ACC112 (cell line): Measurements from ENCODE around the gene ZNF506.
"Not testable (repeated sequence)": the region's sequence is repeated elsewhere in the genome, so short reads cannot be mapped to it uniquely, and the experiment has no call there.

ENCODE experiments used
- H2AFZ ChIP-seq: fragments of 200-600 bp; sonication (generic); one replicate; pipeline ENCODE4 v1.6.0; 2017; ENCODE audit warnings: antibody characterized with exemption, low read length; ENCODE audit not compliant: unreplicated experiment
- H3K27ac ChIP-seq: fragments of 200-600 bp; sonication (generic); 2 replicates; pipeline ENCODE4 v1.5.1; 2014; ENCODE audit warnings: low read depth, mild to moderate bottlenecking, antibody characterized with exemption, low read length, moderate library complexity
- H3K27me3 ChIP-seq: fragments of 200-600 bp; sonication (generic); 2 replicates; pipeline ENCODE4 v1.6.1; 2014; ENCODE audit warnings: mild to moderate bottlenecking, antibody characterized with exemption, low read length, moderate library complexity, mixed read lengths; ENCODE audit not compliant: insufficient read depth
- H3K36me3 ChIP-seq: fragments of 200-600 bp; sonication (generic); 2 replicates; pipeline ENCODE4 v1.6.1; 2016; ENCODE audit warnings: mild to moderate bottlenecking, antibody characterized with exemption, low read length, moderate library complexity, mixed read lengths; ENCODE audit not compliant: insufficient read depth
- H3K4me1 ChIP-seq: fragments of 200-600 bp; sonication (generic); one replicate; pipeline ENCODE4 v1.6.1; 2016; ENCODE audit warnings: low read length, mixed read lengths; ENCODE audit not compliant: insufficient read depth, unreplicated experiment, control insufficient read depth
- H3K4me3 ChIP-seq: fragments of 200-600 bp; sonication (generic); 2 replicates; pipeline ENCODE4 v1.5.1; 2014; ENCODE audit warnings: mild to moderate bottlenecking, low read depth, low read length
- H3K79me2 ChIP-seq: fragments of 200-600 bp; sonication (generic); one replicate; pipeline ENCODE4 v1.6.0; 2016; ENCODE audit warnings: low read length; ENCODE audit not compliant: control insufficient read depth, unreplicated experiment, insufficient read depth

ZNF506 gene

GRCh38 chr19:19821366-19821951 is at the start of gene ZNF506:
TSS of gene ZNF506 (minus strand) at chr19:19821750. CDS start at chr19:19821603, 147 bp downstream.
- Histone ChIP-seq H3K27me3 (no peaks in the 10 kb centered on the region), H2AFZ (peak within 1 kb of the TSS; percentile 59), H3K79me2 (peaks cover 27% of the 10 kb centered on the region), H3K4me3 (peak within 1 kb of the TSS; percentile 82), H3K4me1 (no peaks in the 10 kb centered on the region), H3K27ac (peak within 1 kb of the TSS; percentile 77), H3K36me3 (peaks cover 14% of the 10 kb centered on the region)

DNA sequence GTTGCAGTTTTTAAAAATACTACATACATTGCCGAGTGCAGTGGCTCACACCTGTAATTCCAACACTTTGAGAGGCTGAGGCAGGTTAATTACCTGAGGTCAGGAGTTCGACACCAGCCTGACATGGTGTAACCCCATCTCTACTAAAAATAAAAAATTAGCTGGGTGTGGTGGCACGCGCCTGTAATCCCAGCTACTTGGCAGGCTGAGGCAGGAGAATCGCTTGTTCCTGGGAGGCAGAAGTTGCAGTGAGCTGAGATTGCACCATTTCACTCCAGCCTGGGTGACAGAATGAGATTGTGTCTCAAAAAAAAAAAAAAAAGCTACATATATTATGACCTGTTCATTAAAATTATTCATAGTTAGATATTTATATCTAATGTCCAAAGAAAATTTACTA is 48.5 kb upstream of the ZNF506 start:
- H2AFZ ChIP-seq, H3K4me1 ChIP-seq, H3K4me3 ChIP-seq, H3K27ac ChIP-seq, H3K27me3 ChIP-seq: not testable (repeated sequence)
- Histone ChIP-seq H3K79me2 (peaks cover 48% of the 10 kb centered on the region), H3K36me3 (peaks cover 11% of the 10 kb centered on the region)

DNA sequence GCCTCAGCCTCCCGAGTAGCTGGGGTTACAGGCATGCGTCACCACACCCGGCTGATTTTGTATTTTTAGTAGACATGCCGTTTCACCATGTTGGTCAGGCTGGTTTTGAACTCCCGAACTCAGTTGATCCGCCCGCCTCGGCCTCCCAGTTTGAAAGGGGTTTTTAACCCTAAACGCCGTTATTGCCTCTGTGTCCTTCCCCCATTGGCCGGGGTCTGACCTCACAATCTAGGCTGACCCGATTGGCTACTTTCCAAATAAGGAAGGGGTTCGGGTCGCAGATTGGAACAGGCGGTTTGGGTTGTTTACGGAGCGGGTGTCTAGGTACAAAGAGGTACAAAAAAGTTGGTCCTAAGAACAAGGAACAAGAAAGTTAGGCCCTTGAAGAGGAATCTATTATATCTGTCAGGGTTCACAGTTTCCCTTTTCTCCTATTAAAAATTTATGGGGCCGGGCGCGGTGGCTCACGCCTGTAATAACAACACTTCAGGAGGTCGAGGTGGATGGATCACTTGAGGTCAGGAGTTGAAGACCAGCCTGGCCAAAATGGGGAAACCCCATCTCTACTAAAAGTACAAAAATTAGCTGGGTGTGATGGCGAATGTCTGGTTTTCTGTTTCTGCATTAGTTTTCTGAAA is 45.2 kb upstream of the ZNF506 start:
- H2AFZ ChIP-seq, result peak overlapping the region; percentile 99
- no peaks in the 10 kb centered on the region for H3K27me3 ChIP-seq
- no peaks in the 10 kb centered on the region for H3K36me3 ChIP-seq
- H3K4me3 ChIP-seq, result peak overlapping the region; percentile 98
- H3K4me1 ChIP-seq, result no peaks in the 10 kb centered on the region
- H3K27ac ChIP-seq, result peak overlapping the region; percentile 82; the same call in 1 of the 2 replicates
- peaks cover 34% of the 10 kb centered on the region for H3K79me2 ChIP-seq

DNA sequence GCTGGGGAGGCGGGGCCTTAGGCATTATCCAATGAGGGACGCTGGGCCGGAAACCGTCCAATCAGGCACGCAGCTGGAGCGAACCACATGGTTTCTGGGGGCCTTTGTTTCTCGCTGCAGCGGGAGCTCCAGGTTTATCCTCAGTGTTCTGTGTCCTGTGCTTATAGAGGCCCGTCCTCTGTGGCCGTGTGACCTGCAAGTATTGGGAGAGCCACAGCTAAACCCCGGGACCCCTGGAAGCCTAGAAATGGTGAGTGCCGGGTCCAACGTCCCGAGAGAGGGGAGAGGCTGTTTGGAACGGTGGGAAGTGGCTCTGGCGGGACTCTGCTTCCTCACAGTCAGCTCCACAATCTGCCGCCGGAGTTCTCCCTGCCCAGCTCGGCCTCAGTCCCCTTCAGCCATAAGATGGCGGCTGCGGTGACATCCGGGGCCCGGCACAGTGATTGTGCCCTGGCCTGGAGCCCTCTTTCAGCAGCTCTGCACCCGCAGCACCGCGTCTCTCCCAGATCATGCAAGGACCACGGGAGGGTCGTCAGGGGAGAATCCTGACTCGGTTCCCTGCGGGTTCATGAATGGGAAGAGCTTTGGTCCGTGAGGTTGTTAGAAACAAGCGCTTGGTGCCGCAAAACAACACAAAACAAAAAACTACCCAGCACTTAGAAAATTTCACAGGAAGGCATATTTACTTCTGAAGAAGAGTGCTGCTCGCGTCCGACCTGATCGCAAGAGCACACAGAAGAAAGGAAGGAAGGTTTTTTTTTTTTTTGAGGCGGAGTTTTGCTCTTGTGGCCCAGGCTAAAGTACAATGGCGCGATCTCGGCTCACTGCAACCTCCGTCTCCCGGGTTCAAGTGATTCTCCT is 44.4 kb upstream of the ZNF506 start, which contains the start of gene ZNF253:
ZNF253 (plus strand) TSS at position 133 of the 861 bp plus-strand sequence; CDS start at position 248, 115 bp downstream.
- peak within 1 kb of the TSS; percentile 82 for H3K27ac ChIP-seq
- peak within 1 kb of the TSS; percentile 99 for H2AFZ ChIP-seq
- H3K27me3 ChIP-seq, result no peaks in the 10 kb centered on the region
- H3K4me3 ChIP-seq, result peak within 1 kb of the TSS; percentile 98
- H3K79me2 ChIP-seq, result peaks cover 28% of the 10 kb centered on the region
- H3K4me1 ChIP-seq, result no peaks in the 10 kb centered on the region
- no peaks in the 10 kb centered on the region for H3K36me3 ChIP-seq

DNA sequence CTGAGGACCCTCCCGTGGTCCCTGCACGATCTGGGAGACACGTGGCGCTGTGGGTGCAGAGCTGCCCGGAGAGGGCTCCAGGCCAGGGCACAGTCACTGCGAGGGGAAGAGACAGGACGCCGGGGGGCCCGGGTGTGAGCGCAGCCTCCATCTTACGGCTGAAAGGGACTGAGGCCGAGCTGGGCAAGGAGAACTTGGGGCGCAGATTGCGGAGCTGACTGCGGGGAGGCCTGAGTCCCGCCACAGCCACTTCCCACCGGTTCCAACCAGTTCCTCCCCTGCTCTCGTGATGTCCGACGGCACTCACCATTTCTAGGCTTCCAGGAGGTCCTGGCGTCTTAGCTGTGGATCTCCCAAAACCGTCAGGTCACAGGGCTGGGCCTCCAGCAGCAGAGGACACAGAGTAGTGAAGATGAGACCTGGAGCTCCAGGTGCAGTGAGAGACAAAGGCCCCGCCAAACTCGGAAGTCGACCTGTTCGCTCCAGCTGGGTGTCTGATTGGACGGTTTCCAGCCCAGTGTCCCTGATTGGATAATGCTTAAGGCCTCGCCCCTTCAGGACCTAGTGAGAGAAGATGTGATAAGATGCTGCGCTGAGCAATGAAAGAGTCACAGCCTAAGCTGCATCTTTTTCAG is 39.3 kb upstream of the ZNF506 start:
- Histone ChIP-seq H2AFZ (no peak overlapping the region), H3K27me3 (no peaks in the 10 kb centered on the region), H3K79me2 (no peaks in the 10 kb centered on the region), H3K4me3 (no peak overlapping the region), H3K27ac (no peak overlapping the region), H3K4me1 (no peaks in the 10 kb centered on the region), H3K36me3 (no peaks in the 10 kb centered on the region)

DNA sequence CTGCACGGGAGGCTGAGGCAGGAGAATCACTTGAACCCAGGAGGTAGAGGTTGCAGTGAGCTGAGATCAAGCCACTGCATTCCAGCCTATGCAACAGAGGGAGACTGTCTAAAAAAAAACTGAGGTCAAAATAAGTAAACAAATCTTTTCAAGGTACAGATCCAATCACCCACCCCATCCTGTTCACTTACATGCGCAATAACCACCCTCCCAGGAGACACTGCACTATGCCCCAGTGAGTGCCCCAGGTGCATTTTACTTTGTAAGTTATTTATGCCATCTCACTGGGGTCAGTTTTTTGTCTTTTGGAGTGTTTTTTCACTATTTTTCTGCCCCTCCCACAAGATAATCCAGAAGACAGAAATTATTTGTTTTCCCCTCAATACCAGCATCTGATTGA is 37.2 kb upstream of the ZNF506 start:
- Histone ChIP-seq H3K27me3 (no peaks in the 10 kb centered on the region), H2AFZ (no peak overlapping the region), H3K36me3 (no peaks in the 10 kb centered on the region), H3K27ac (no peak overlapping the region), H3K4me1 (no peaks in the 10 kb centered on the region), H3K79me2 (no peaks in the 10 kb centered on the region), H3K4me3 (no peak overlapping the region)

DNA sequence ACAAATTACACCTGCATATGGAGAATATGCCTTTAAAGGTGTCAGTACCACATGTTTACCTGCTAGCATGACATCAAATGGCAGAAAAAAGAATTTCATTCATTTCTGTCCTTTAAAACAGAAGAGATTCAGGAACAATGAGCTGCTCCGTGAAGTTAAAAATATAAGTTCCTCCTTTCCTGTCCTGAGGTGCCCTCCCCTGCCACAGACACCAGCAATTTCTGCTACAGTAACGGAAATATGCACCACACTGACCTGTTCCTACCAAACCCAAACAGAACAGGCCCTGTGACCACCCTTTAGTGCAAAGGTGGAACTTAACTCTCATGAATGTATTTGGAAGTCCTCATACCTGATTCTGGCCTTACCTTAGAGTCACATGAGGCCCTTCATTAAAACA is 30.2 kb upstream of the ZNF506 start:
- H3K79me2 ChIP-seq, H3K27ac ChIP-seq, H3K4me1 ChIP-seq, H3K36me3 ChIP-seq, H3K27me3 ChIP-seq, H3K4me3 ChIP-seq, H2AFZ ChIP-seq: not testable (repeated sequence)

GRCh38 chr19:19849056-19849455 is 27.5 kb upstream of the ZNF506 start:
- H2AFZ ChIP-seq, result no peak overlapping the region
- no peaks in the 10 kb centered on the region for H3K36me3 ChIP-seq
- H3K27me3 ChIP-seq, result no peaks in the 10 kb centered on the region
- H3K27ac ChIP-seq, result no peak overlapping the region
- no peaks in the 10 kb centered on the region for H3K4me1 ChIP-seq
- no peaks in the 10 kb centered on the region for H3K79me2 ChIP-seq
- no peak overlapping the region for H3K4me3 ChIP-seq

DNA sequence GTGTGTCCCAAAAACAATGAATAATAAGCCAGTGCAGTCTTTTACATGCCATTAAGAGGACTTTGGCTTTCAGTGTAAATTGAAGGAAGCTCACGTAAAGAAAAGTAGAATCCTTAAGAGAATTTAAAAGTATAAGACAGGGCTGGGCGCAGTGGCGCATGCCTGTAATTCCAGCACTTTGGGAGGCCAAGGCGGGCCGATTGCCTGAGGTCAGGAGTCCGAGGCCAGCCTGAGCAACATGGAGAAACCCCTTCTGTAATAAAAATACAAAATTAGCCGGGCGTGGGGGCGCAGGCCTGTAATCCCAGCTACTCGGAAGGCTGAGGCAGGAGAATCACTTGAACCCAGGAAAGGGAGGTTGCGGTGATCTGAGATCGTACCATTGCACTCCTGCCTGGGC is 26.2 kb upstream of the ZNF506 start:
- Histone ChIP-seq H3K27me3 (no peaks in the 10 kb centered on the region), H3K4me3 (no peak overlapping the region), H3K27ac (no peak overlapping the region), H3K79me2 (no peaks in the 10 kb centered on the region), H3K4me1 (no peaks in the 10 kb centered on the region), H2AFZ (no peak overlapping the region), H3K36me3 (no peaks in the 10 kb centered on the region)

DNA sequence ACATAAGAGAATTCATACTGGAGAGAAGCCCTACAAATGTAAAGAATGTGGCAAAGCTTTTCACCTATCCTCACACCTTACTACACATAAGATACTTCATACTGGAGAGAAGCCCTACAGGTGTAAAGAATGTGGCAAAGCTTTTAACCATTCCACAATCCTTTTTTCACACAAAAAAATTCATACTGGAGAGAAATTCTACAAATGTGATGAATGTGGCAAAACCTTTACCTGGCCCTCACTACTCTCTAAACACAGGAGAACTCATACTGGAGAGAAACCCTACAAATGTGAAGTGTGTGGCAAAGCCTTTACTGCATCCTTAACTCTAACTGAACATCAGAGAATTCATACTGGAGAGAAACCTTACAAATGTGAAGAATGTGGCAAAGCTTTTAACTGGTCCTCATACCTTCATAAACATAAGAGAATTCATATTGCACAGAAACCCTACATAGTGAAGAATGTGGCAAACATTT is 14.0 kb upstream of the ZNF506 start:
- Histone ChIP-seq H2AFZ (no peak overlapping the region), H3K36me3 (no peaks in the 10 kb centered on the region), H3K4me1 (no peaks in the 10 kb centered on the region), H3K27ac (no peak overlapping the region), H3K4me3 (no peak overlapping the region), H3K79me2 (no peaks in the 10 kb centered on the region), H3K27me3 (no peaks in the 10 kb centered on the region)
